ENCODE results near the gene RILPL2.
"Not testable (repeated sequence)": the region's sequence is repeated elsewhere in the genome, so short reads cannot be mapped to it uniquely, and the experiment has no call there.

The RILPL2 gene

GRCh38 chr12:123401753-123402683, 34.5 kb downstream of the RILPL2 start:
- no peak for DNase-seq

GRCh38 chr12:123399255-123399617, 37.2 kb downstream of the RILPL2 start:
- no peak for DNase-seq

GRCh38 chr12:123398550-123399254, 37.8 kb downstream of the RILPL2 start:
- DNase-seq: no peak

- no peak for DNase-seq
Measured at GRCh38 chr12:123398177-123398549, 38.3 kb downstream of the RILPL2 start.

GRCh38 chr12:123397400-123397799, 39.1 kb downstream of the RILPL2 start:
- no peak for DNase-seq

- no peak for DNase-seq
Measured at GRCh38 chr12:123396954-123397353, 39.5 kb downstream of the RILPL2 start.

- no peak for DNase-seq
Measured at GRCh38 chr12:123396543-123396942, 39.9 kb downstream of the RILPL2 start.

- no peak for DNase-seq
Measured at GRCh38 chr12:123395236-123395635, 41.2 kb downstream of the RILPL2 start.

GRCh38 chr12:123393747-123394146, 42.7 kb downstream of the RILPL2 start:
- no peak for DNase-seq

- DNase-seq: no peak
Measured at GRCh38 chr12:123391546-123392343, 44.7 kb downstream of the RILPL2 start.

- no peak for DNase-seq
Measured at GRCh38 chr12:123390498-123391426, 45.7 kb downstream of the RILPL2 start.

GRCh38 chr12:123389560-123390351, 46.7 kb downstream of the RILPL2 start:
- DNase-seq: peak; percentile 52

- DNase-seq: peak; percentile 28
Measured at GRCh38 chr12:123388951-123389559, 47.4 kb downstream of the RILPL2 start.

- DNase-seq: peak; percentile 81
Measured at GRCh38 chr12:123388177-123388950, 48.1 kb downstream of the RILPL2 start.

GRCh38 chr12:123387508-123388176, 48.8 kb downstream of the RILPL2 start:
- peak; percentile 30 for DNase-seq

GRCh38 chr12:123385536-123385935, 50.9 kb downstream of the RILPL2 start:
- DNase-seq: not testable (repeated sequence)

- DNase-seq: no peak
Measured at GRCh38 chr12:123384994-123385376, 51.5 kb downstream of the RILPL2 start.

GRCh38 chr12:123384318-123384993, 52.0 kb downstream of the RILPL2 start:
- peak; percentile 48 for DNase-seq

GRCh38 chr12:123382684-123383083, 53.8 kb downstream of the RILPL2 start:
- no peak for DNase-seq

Measured in stimulated activated CD8-positive, alpha-beta memory T cell treated with anti-CD3 and anti-CD28 coated beads, Interleukin-4, amount 100 ng/mL, for 48 hours (primary cell).